ENCODE measurements around the gene HOMER1. TPM values are rescaled to one million over a fixed set of nuclear protein-coding genes. Genes with fewer than 3 reads are reported as not detected.
A peak's percentile ranks its signal among the peaks of the same experiment; 100 is the strongest.

Gene HOMER1
- total RNA-seq, 1 donor from 2014 or later: 29.3 TPM

- Mint-ChIP-seq H3K9me3 (no peaks in the 10 kb centered on the region), H3K27ac (ENCODE audit: unreplicated experiment) (no peak overlapping the region), H3K4me3 (peak overlapping the region; percentile 96), H3K36me3 (ENCODE audit: low read depth) (no peaks in the 10 kb centered on the region), H3K27me3 (ENCODE audit: low read depth) (no peaks in the 10 kb centered on the region), H3K4me1 (peaks cover 68% of the 10 kb centered on the region)
- TF ChIP-seq CTCF (conservative IDR thresholded peaks at IDR 0.05): no peak
- DNase-seq (ENCODE audit: low read depth, low spot score): no peak
Observed at GRCh38 chr5:79512049-79512448, 1.9 kb downstream of the HOMER1 start.

DNA sequence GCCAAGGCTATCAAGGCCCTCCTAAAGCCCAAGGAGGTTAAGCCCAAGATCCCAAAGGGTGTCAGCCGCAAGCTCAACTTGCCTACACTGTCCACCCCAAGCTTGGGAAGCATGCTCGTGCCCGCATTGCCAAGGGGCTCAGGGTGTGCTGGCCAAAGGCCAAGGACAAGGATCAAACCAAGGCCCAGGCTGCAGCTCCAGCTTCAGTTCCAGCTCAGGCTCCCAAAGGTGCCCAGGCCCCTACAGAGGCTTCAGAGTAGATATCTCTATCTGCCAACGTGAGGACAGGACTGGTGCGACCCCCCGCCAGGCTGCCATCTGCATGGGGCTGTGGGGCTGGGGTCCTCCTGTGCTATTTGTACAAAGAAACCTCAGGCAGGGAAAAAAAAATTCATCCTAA is 3.3 kb downstream of the HOMER1 start:
- Mint-ChIP-seq H3K27ac (ENCODE audit: unreplicated experiment) (no peak overlapping the region), H3K4me3 (peak overlapping the region; percentile 96), H3K36me3 (ENCODE audit: low read depth) (no peaks in the 10 kb centered on the region)

GRCh38 chr5:79509244-79509885 is 4.6 kb downstream of the HOMER1 start:
- Mint-ChIP-seq H3K27ac (ENCODE audit: unreplicated experiment) (no peak overlapping the region), H3K27me3 (ENCODE audit: low read depth) (no peaks in the 10 kb centered on the region), H3K36me3 (ENCODE audit: low read depth) (no peaks in the 10 kb centered on the region), H3K9me3 (no peaks in the 10 kb centered on the region), H3K4me1 (peaks cover 61% of the 10 kb centered on the region), H3K4me3 (peak overlapping the region; percentile 96)
- TF ChIP-seq CTCF (conservative IDR thresholded peaks at IDR 0.05): no peak
- DNase-seq (ENCODE audit: low read depth, low spot score): no peak

More for the DNA sequence above, 3.3 kb downstream of the HOMER1 start:
- no peaks in the 10 kb centered on the region for H3K27me3 Mint-ChIP-seq (ENCODE audit: low read depth)
- peaks cover 64% of the 10 kb centered on the region for H3K4me1 Mint-ChIP-seq
- no peaks in the 10 kb centered on the region for H3K9me3 Mint-ChIP-seq
- DNase-seq (ENCODE audit: low read depth, low spot score): no peak
- TF ChIP-seq CTCF (conservative IDR thresholded peaks at IDR 0.05): no peak

DNA sequence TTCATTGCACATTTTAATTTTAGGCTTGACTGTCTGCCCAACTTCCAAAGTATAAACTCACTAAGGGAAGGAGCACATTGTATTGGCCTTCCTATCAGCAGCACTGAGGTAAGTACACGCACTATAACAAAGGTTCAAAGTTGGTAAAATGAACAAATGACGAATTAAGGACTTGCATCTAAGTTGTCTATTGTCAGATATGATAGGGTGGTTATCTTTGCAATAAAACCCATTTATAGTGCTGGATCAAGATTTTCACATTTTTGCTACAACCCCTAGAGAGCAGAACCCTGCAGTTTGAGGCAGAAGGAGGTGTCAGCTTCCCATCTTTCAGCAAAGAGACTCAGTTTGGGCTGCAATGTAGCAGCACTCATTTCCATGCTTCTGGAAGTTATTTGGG is 5.1 kb downstream of the HOMER1 start:
- H3K9me3 Mint-ChIP-seq: no peaks in the 10 kb centered on the region
- DNase-seq (ENCODE audit: low read depth, low spot score): no peak
- peaks cover 65% of the 10 kb centered on the region for H3K4me1 Mint-ChIP-seq
- peak overlapping the region; percentile 96 for H3K4me3 Mint-ChIP-seq
- TF ChIP-seq CTCF (conservative IDR thresholded peaks at IDR 0.05): no peak
- H3K27me3 Mint-ChIP-seq (ENCODE audit: low read depth): no peaks in the 10 kb centered on the region
- H3K27ac Mint-ChIP-seq (ENCODE audit: unreplicated experiment): no peak overlapping the region
- H3K36me3 Mint-ChIP-seq (ENCODE audit: low read depth): no peaks in the 10 kb centered on the region

DNA sequence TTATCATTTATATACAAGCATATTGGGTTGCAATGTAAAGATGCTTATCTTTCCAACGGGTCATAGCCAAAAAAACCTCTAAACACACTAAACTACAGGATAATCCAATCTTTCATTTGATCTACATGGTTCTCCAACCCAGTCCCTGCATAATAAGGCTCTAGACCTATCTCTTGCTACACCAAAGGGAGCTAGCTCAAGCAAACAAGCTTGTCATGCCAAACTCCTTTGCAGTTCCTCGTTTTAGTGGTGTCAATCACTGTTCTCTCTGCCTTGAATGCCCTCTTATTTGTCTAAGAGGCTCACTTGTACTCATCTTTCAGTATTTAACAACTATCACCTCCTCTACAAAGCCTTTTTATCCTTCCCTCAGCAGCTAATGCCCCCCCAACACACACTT is 5.6 kb downstream of the HOMER1 start:
- no peak for TF ChIP-seq CTCF (conservative IDR thresholded peaks at IDR 0.05)
- Mint-ChIP-seq H3K27ac (ENCODE audit: unreplicated experiment) (no peak overlapping the region), H3K27me3 (ENCODE audit: low read depth) (no peaks in the 10 kb centered on the region), H3K4me1 (peaks cover 65% of the 10 kb centered on the region), H3K36me3 (ENCODE audit: low read depth) (no peaks in the 10 kb centered on the region), H3K9me3 (no peaks in the 10 kb centered on the region), H3K4me3 (peak overlapping the region; percentile 96)
- DNase-seq (ENCODE audit: low read depth, low spot score): no peak

Data from neural crest cell (in vitro differentiated cells).